ENCODE data around the gene CCDC112. TPM values are rescaled to one million over a fixed set of nuclear protein-coding genes. Genes with fewer than 3 reads are reported as not detected.

CCDC112 gene
- total and polyA plus RNA-seq, 9 of the 15 experiments (the other 6 are each of a cell fraction or from before 2014, with no cell fraction given) = 3.3 to 15.3 (median 7.4) TPM

GRCh38 chr5:115329475-115329874 is 33.0 kb upstream of the CCDC112 start:
- no peaks in the 10 kb centered on the region for H3K9me1 ChIP-seq (ENCODE audit: control insufficient read depth, insufficient read depth, low read length)
- in situ Hi-C loops (cut with MboI) (no loop called here), intact Hi-C loops (cut with micrococcal nuclease) (no loop called here)
- H3K27ac ChIP-seq (ENCODE audit: extremely low read depth, low read depth, low read length) = peak overlapping the region; percentile 21; the same call in 1 of the 3 replicates
- no peaks in the 10 kb centered on the region for H3K9me3 ChIP-seq (replicated peaks; ENCODE audit: control insufficient read depth, insufficient read depth, low read depth, low read length)
- POLR2A ChIA-PET = interaction anchor here (0.6 kb wide), 1 partner anchor 277 kb away, joined by 4 read pairs; no protein-coding TSS in a partner anchor
- peak overlapping the region; percentile 13; the same call in 1 of the 2 replicates for H3K4me2 ChIP-seq (ENCODE audit: insufficient read depth, low read length)
- ATAC-seq = peak; percentile 93
- no peaks in the 10 kb centered on the region; a peak in 3 of 5 replicates for H3K4me1 ChIP-seq (replicated peaks in 1 of 2; ENCODE audit: control insufficient read depth in 2 of 2, insufficient read depth in 2 of 2, low read length in 2 of 2)
- H3K79me2 ChIP-seq (ENCODE audit: control insufficient read depth, insufficient read depth, low read length) = no peaks in the 10 kb centered on the region
- no peak overlapping the region for H3K9ac ChIP-seq (ENCODE audit: insufficient read depth in 1 of 2, low read depth in 2 of 2, low read length in 2 of 2)
- H3K27me3 ChIP-seq (ENCODE audit: control insufficient read depth in 2 of 2, insufficient read depth in 2 of 2, low read length in 2 of 2) = no peaks in the 10 kb centered on the region
- CTCF ChIA-PET (ENCODE audit: low intra/inter-chr PET ratio) = no interaction called here
- DNase-seq (ENCODE audit: extremely low read depth in 1 of 4, low spot score in 3 of 4) = peak in 2 of 4 experiments; percentile 9 to 72
- BruUV-seq (replicated peaks) = no TSS peak
- peak overlapping the region; percentile 80 for H2AFZ ChIP-seq (ENCODE audit: low read depth, low read length)
- WGBS (ENCODE audit: insufficient coverage, low coverage, missing lambda C conversion rate) = 10% methylated on average over 7 of the region's 8 CpGs
- no peak overlapping the region for H3K4me3 ChIP-seq
- no peaks in the 10 kb centered on the region for H3K36me3 ChIP-seq (ENCODE audit: control insufficient read depth, insufficient read depth, low read length)
- FAIRE-seq = peak; percentile 85
- H4K20me1 ChIP-seq (replicated peaks; ENCODE audit: control insufficient read depth, insufficient read depth, low read length) = no peaks in the 10 kb centered on the region
- no peak for TF ChIP-seq KDM5B (IDR thresholded peaks at IDR 0.05; ENCODE audit: insufficient replicate concordance, low read depth, low read length)
- TF ChIP-seq, protein P1, sequence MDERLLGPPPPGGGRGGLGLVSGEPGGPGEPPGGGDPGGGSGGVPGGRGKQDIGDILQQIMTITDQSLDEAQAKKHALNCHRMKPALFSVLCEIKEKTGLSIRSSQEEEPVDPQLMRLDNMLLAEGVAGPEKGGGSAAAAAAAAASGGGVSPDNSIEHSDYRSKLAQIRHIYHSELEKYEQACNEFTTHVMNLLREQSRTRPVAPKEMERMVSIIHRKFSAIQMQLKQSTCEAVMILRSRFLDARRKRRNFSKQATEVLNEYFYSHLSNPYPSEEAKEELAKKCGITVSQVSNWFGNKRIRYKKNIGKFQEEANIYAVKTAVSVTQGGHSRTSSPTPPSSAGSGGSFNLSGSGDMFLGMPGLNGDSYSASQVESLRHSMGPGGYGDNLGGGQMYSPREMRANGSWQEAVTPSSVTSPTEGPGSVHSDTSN (CRISPR knock-in tag; IDR thresholded peaks at IDR 0.05; ENCODE audit: low read depth) = no peak
- TF ChIP-seq, protein P1 (tag; conservative IDR thresholded peaks at IDR 0.05; ENCODE audit: low read depth) = peak; percentile 77
- no peak for TF ChIP-seq RCOR1 (IDR thresholded peaks at IDR 0.05; ENCODE audit: borderline replicate concordance in 1 of 2, low read depth in 2 of 2, low read length in 2 of 2)
- TF ChIP-seq, protein P2, sequence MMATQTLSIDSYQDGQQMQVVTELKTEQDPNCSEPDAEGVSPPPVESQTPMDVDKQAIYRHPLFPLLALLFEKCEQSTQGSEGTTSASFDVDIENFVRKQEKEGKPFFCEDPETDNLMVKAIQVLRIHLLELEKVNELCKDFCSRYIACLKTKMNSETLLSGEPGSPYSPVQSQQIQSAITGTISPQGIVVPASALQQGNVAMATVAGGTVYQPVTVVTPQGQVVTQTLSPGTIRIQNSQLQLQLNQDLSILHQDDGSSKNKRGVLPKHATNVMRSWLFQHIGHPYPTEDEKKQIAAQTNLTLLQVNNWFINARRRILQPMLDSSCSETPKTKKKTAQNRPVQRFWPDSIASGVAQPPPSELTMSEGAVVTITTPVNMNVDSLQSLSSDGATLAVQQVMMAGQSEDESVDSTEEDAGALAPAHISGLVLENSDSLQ (IDR thresholded peaks at IDR 0.05) = peak; percentile 95
- TF ChIP-seq HNRNPH1 (optimal IDR thresholded peaks at IDR 0.05; ENCODE audit: low read depth, low read length) = no peak
- no peak for TF ChIP-seq ATF1 (CRISPR knock-in tag; IDR thresholded peaks at IDR 0.05)
- TF ChIP-seq ATF1 (tag; IDR thresholded peaks at IDR 0.05) = peak; percentile 65
- peak; percentile 58; the same call in 1 of the 2 replicates for TF ChIP-seq MXI1 (IDR thresholded peaks at IDR 0.05; ENCODE audit: low read depth, low read length)
- TF ChIP-seq ZNF77 (CRISPR knock-in tag; IDR thresholded peaks at IDR 0.05) = no peak
- TF ChIP-seq CTCF (IDR thresholded peaks at IDR 0.05 in 2 of 3, conservative IDR thresholded peaks at IDR 0.05 in 1 of 3; ENCODE audit: insufficient read depth in 2 of 3, low read depth in 1 of 3, low read length in 3 of 3) = no peak
- peak in 2 of 3 experiments; percentile 49 to 83 for TF ChIP-seq YY1 (IDR thresholded peaks at IDR 0.05; ENCODE audit: borderline replicate concordance in 1 of 3, control insufficient read depth in 1 of 3, extremely low read depth in 1 of 3, insufficient read depth in 3 of 3, insufficient read length in 1 of 3, insufficient replicate concordance in 2 of 3, low read depth in 1 of 3, low read length in 2 of 3)
- no peak for TF ChIP-seq MEF2D (tag; conservative IDR thresholded peaks at IDR 0.05; ENCODE audit: low read depth)
- no peak for TF ChIP-seq PHB (CRISPR knock-in tag; IDR thresholded peaks at IDR 0.05)
- no peak for TF ChIP-seq DNMT1 (IDR thresholded peaks at IDR 0.05)
- TF ChIP-seq EGR1 (conservative IDR thresholded peaks at IDR 0.05) = peak; percentile 52; the same call in 1 of the 2 replicates
- TF ChIP-seq GTF2E2 (tag; IDR thresholded peaks at IDR 0.05) = no peak
- TF ChIP-seq POLR2A (conservative IDR thresholded peaks at IDR 0.05) = no peak
- TF ChIP-seq MBD2 (IDR thresholded peaks at IDR 0.05; ENCODE audit: borderline replicate concordance, low read depth) = no peak

Data from K562 (cell line).